H1 (cell line): ENCODE data around the gene SPDEF. TPM values are rescaled to one million over a fixed set of nuclear protein-coding genes. Genes with fewer than 3 reads are reported as not detected.

Source experiments
- BRCA1 ChIP-seq: IDR thresholded peaks from 2 replicates; pipeline ENCODE4 v1.6.1; 2012; ENCODE audit warnings: low read depth, low read length, improper control_type of control experiment
- KDM4A ChIP-seq: IDR thresholded peaks from one replicate; pipeline ENCODE4 v1.7.1; 2012; ENCODE audit warnings: low read depth, mild to moderate bottlenecking, moderate library complexity, low read length, inconsistent platforms; ENCODE audit not compliant: severe bottlenecking
- POU5F1 ChIP-seq: IDR thresholded peaks from 2 replicates; pipeline ENCODE4 v1.6.1; 2011; ENCODE audit warnings: low read depth, mild to moderate bottlenecking, low read length, moderate library complexity
- polyA plus RNA-seq, 7 experiments: library from polyadenylated mRNA; depleted of rRNA in 3 of 7; stranded (reverse) in 5 of 7; unstranded in 2 of 7; fragments of >200 nt in 5 of 7; fragments of 200-250 nt in 2 of 7; gene quantifications; 1 replicate in 5 of 7; 2 replicates in 1 of 7; 4 replicates in 1 of 7; pipeline versions ENCODE4 v1.2.1 to v1.2.3, GENCODE V29; 2011 to 2013; ENCODE audit warnings: missing spikeins in 2 of 7, mixed read lengths in 2 of 7
- total RNA-seq: library from RNA; stranded (reverse); fragmentation: NEBNext Ultra II Directional; extraction: Animal tissue kit (Norgen Biotek cat#: 25700); gene quantifications from 2 replicates; pipeline ENCODE4 v1.2.1, GENCODE V29; 2021
- TF ChIP-seq, protein P1 (sequence below): fragments of 300-600 bp; sonication (generic); IDR thresholded peaks from 2 replicates; pipeline ENCODE4 v1.7.1; 2012; ENCODE audit warnings: low read length, moderate library complexity, mild to moderate bottlenecking, inconsistent platforms; ENCODE audit not compliant: insufficient replicate concordance

Gene SPDEF
- total and polyA plus RNA-seq, 2 of the 8 experiments (the other 6 are each of a cell fraction or from before 2014, with no cell fraction given): 0.15 to 0.30 TPM

DNA sequence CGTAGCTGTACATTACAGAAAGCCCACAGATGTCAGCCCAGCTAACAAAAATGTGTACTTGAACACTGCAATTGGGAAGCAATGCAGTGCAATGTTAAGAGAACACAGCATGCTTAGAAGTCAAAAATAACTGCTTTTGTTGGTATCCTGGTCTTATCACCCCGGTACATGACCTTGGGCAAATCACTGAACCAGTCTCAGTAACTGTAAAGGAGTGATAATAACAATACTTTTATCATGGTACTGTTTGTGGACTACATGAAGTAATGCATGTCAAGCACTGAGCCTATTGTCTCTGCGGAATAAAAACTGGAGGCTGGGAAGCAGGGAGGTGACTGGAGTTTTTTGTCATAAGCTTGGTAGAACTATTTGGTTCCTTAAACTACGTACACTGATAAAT is 44.7 kb upstream of the SPDEF start (continued):
- TF ChIP-seq, protein P1, sequence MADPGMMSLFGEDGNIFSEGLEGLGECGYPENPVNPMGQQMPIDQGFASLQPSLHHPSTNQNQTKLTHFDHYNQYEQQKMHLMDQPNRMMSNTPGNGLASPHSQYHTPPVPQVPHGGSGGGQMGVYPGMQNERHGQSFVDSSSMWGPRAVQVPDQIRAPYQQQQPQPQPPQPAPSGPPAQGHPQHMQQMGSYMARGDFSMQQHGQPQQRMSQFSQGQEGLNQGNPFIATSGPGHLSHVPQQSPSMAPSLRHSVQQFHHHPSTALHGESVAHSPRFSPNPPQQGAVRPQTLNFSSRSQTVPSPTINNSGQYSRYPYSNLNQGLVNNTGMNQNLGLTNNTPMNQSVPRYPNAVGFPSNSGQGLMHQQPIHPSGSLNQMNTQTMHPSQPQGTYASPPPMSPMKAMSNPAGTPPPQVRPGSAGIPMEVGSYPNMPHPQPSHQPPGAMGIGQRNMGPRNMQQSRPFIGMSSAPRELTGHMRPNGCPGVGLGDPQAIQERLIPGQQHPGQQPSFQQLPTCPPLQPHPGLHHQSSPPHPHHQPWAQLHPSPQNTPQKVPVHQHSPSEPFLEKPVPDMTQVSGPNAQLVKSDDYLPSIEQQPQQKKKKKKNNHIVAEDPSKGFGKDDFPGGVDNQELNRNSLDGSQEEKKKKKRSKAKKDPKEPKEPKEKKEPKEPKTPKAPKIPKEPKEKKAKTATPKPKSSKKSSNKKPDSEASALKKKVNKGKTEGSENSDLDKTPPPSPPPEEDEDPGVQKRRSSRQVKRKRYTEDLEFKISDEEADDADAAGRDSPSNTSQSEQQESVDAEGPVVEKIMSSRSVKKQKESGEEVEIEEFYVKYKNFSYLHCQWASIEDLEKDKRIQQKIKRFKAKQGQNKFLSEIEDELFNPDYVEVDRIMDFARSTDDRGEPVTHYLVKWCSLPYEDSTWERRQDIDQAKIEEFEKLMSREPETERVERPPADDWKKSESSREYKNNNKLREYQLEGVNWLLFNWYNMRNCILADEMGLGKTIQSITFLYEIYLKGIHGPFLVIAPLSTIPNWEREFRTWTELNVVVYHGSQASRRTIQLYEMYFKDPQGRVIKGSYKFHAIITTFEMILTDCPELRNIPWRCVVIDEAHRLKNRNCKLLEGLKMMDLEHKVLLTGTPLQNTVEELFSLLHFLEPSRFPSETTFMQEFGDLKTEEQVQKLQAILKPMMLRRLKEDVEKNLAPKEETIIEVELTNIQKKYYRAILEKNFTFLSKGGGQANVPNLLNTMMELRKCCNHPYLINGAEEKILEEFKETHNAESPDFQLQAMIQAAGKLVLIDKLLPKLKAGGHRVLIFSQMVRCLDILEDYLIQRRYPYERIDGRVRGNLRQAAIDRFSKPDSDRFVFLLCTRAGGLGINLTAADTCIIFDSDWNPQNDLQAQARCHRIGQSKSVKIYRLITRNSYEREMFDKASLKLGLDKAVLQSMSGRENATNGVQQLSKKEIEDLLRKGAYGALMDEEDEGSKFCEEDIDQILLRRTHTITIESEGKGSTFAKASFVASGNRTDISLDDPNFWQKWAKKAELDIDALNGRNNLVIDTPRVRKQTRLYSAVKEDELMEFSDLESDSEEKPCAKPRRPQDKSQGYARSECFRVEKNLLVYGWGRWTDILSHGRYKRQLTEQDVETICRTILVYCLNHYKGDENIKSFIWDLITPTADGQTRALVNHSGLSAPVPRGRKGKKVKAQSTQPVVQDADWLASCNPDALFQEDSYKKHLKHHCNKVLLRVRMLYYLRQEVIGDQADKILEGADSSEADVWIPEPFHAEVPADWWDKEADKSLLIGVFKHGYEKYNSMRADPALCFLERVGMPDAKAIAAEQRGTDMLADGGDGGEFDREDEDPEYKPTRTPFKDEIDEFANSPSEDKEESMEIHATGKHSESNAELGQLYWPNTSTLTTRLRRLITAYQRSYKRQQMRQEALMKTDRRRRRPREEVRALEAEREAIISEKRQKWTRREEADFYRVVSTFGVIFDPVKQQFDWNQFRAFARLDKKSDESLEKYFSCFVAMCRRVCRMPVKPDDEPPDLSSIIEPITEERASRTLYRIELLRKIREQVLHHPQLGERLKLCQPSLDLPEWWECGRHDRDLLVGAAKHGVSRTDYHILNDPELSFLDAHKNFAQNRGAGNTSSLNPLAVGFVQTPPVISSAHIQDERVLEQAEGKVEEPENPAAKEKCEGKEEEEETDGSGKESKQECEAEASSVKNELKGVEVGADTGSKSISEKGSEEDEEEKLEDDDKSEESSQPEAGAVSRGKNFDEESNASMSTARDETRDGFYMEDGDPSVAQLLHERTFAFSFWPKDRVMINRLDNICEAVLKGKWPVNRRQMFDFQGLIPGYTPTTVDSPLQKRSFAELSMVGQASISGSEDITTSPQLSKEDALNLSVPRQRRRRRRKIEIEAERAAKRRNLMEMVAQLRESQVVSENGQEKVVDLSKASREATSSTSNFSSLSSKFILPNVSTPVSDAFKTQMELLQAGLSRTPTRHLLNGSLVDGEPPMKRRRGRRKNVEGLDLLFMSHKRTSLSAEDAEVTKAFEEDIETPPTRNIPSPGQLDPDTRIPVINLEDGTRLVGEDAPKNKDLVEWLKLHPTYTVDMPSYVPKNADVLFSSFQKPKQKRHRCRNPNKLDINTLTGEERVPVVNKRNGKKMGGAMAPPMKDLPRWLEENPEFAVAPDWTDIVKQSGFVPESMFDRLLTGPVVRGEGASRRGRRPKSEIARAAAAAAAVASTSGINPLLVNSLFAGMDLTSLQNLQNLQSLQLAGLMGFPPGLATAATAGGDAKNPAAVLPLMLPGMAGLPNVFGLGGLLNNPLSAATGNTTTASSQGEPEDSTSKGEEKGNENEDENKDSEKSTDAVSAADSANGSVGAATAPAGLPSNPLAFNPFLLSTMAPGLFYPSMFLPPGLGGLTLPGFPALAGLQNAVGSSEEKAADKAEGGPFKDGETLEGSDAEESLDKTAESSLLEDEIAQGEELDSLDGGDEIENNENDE: no peak
- TF ChIP-seq BRCA1: no peak
- TF ChIP-seq POU5F1: no peak
- TF ChIP-seq KDM4A: no peak
- TF ChIP-seq, all 59 proteins: peak for 0
